Measurements from ENCODE around the gene DNAI2. TPM values are rescaled to one million over a fixed set of nuclear protein-coding genes. Genes with fewer than 3 reads are reported as not detected.

DNAI2 gene
- total RNA-seq, 4 donors from 2014 or later, result not detected

DNA sequence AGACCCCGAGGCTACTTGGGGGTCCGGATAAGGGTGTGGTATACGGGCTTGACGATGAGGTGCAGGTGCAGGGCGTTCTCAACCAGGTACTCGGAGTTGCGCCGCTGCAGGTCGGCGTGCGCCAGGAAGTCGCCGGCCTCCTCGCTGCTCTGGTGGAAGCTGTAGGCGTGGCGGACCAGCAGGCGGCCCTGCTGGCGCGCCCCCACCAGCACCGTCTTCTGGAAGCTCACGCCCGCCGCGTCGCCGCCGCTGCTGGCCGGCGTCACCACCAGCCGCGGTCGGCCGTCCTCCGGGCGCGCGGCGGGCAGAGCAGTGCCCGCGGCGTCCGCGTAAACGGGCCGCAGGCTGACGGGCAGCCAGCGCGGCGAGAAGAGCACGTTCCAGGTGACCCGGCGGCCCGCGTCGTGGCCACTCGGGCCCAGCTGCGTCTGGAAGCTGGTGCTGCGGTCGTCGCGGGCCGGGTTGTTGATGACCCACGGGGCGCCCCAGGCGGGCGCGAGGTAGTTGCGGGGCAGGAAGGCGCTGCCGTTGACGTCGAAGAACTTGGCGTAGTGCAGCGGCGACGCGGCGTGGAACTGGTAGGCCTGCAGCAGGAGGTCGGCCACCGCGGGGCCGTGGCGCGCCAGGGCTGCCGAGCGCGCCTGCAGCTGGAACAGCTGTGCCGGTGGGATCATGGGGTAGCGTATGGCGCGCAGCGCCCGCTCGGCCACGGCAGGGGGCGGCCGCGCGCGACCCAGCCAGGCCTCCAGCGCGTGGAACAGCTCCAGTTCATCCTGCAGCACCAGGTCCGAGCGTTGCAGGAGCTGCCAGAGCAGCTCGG lies 82.8 kb downstream of the DNAI2 start:
- peaks cover 100% of the 10 kb centered on the region for H3K27me3 ChIP-seq
- no peak overlapping the region for H3K27ac ChIP-seq
- WGBS, result 0% methylated on average over 4 of the region's 105 CpGs

GRCh38 chr17:74357466-74357809 lies 83.4 kb downstream of the DNAI2 start:
- no peak overlapping the region for H3K27ac ChIP-seq
- no peak for DNase-seq (ENCODE audit: low spot score in 2 of 2)
- peaks cover 100% of the 10 kb centered on the region for H3K27me3 ChIP-seq
- H3K9me3 ChIP-seq, result no peaks in the 10 kb centered on the region
- H3K4me3 ChIP-seq, result peak overlapping the region; percentile 39
- TF ChIP-seq POLR2A (IDR thresholded peaks at IDR 0.05) (no peak), POLR2AphosphoS5 (IDR thresholded peaks at IDR 0.05) (no peak), EP300 (IDR thresholded peaks at IDR 0.05) (no peak)
- TF ChIP-seq, protein P1, sequence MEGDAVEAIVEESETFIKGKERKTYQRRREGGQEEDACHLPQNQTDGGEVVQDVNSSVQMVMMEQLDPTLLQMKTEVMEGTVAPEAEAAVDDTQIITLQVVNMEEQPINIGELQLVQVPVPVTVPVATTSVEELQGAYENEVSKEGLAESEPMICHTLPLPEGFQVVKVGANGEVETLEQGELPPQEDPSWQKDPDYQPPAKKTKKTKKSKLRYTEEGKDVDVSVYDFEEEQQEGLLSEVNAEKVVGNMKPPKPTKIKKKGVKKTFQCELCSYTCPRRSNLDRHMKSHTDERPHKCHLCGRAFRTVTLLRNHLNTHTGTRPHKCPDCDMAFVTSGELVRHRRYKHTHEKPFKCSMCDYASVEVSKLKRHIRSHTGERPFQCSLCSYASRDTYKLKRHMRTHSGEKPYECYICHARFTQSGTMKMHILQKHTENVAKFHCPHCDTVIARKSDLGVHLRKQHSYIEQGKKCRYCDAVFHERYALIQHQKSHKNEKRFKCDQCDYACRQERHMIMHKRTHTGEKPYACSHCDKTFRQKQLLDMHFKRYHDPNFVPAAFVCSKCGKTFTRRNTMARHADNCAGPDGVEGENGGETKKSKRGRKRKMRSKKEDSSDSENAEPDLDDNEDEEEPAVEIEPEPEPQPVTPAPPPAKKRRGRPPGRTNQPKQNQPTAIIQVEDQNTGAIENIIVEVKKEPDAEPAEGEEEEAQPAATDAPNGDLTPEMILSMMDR (IDR thresholded peaks at IDR 0.05), result no peak
- no peaks in the 10 kb centered on the region for H3K36me3 ChIP-seq
- WGBS, result 18% methylated on average over 2 of the region's 32 CpGs
- peaks cover 12% of the 10 kb centered on the region for H3K4me1 ChIP-seq

More for the DNA sequence above, 82.8 kb downstream of the DNAI2 start:
- DNase-seq (ENCODE audit: low spot score in 2 of 2), result no peak
- Histone ChIP-seq H3K4me1 (peaks cover 13% of the 10 kb centered on the region), H3K9me3 (no peaks in the 10 kb centered on the region), H3K36me3 (no peaks in the 10 kb centered on the region), H3K4me3 (peak overlapping the region; percentile 39)
- no peak for TF ChIP-seq EP300 (IDR thresholded peaks at IDR 0.05)
- TF ChIP-seq POLR2A (IDR thresholded peaks at IDR 0.05), result no peak
- TF ChIP-seq, protein P1 (IDR thresholded peaks at IDR 0.05), result no peak
- TF ChIP-seq POLR2AphosphoS5 (IDR thresholded peaks at IDR 0.05), result no peak

DNA sequence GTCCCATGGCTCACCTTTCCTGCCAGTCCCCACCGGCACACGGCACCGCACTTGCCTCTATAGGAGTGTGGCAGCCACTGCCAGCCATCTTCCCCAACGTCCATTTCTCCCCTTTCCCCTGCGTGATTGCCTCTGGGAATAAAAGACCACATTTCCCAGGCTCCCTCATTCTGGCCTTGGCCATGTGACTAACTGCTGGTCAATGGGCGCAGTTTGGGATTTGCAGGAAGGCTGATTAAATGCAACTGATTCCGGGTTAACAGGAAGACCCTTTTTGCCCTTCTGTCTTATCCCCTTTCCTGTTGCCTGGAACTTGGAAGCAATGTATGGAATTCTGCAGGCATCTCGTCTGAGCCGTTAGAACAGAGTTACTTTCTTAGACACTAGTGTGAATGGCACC lies 84.7 kb downstream of the DNAI2 start:
- no peak for DNase-seq (ENCODE audit: low spot score in 2 of 2)
- Histone ChIP-seq H3K9me3 (no peaks in the 10 kb centered on the region), H3K4me1 (peaks cover 12% of the 10 kb centered on the region), H3K36me3 (no peaks in the 10 kb centered on the region), H3K27ac (no peak overlapping the region), H3K27me3 (peaks cover 92% of the 10 kb centered on the region), H3K4me3 (no peak overlapping the region)
- WGBS, result 82% methylated on average over 9 of the region's 9 CpGs
- TF ChIP-seq POLR2AphosphoS5 (IDR thresholded peaks at IDR 0.05) (no peak), EP300 (IDR thresholded peaks at IDR 0.05) (no peak), POLR2A (IDR thresholded peaks at IDR 0.05) (no peak)
- TF ChIP-seq, protein P1 (IDR thresholded peaks at IDR 0.05), result no peak

GRCh38 chr17:74359916-74360315 lies 85.9 kb downstream of the DNAI2 start:
- DNase-seq (ENCODE audit: low spot score in 2 of 2), result no peak
- Histone ChIP-seq H3K36me3 (no peaks in the 10 kb centered on the region), H3K4me3 (no peak overlapping the region), H3K9me3 (no peaks in the 10 kb centered on the region), H3K27me3 (peaks cover 80% of the 10 kb centered on the region), H3K27ac (no peak overlapping the region), H3K4me1 (peaks cover 12% of the 10 kb centered on the region)
- WGBS, result 56% methylated on average over 9 of the region's 22 CpGs
- no peak for TF ChIP-seq POLR2A (IDR thresholded peaks at IDR 0.05)
- no peak for TF ChIP-seq EP300 (IDR thresholded peaks at IDR 0.05)
- TF ChIP-seq, protein P1 (IDR thresholded peaks at IDR 0.05), result no peak
- TF ChIP-seq POLR2AphosphoS5 (IDR thresholded peaks at IDR 0.05), result no peak

DNA sequence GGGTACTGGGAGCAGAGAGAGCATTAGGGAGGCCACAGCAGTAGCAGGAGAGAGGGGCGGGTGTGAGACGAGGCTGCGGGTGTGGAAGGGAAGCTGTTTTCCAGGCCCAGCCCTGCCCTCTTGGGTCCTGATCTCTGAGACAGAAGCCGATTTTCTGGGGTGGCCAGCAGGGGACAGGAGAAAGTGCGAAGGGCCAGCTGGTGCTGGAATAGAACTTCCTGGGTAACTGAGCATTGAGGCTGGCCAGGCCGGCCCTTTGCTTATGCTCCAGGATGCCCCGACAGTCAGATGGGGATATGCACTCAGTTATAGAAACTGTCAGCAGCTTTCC lies 86.8 kb downstream of the DNAI2 start:
- TF ChIP-seq, protein P1 (IDR thresholded peaks at IDR 0.05), result no peak
- TF ChIP-seq POLR2AphosphoS5 (IDR thresholded peaks at IDR 0.05), result no peak
- TF ChIP-seq EP300 (IDR thresholded peaks at IDR 0.05), result no peak
- TF ChIP-seq POLR2A (IDR thresholded peaks at IDR 0.05), result no peak
- H3K9me3 ChIP-seq, result no peaks in the 10 kb centered on the region
- H3K27ac ChIP-seq, result no peak overlapping the region
- H3K27me3 ChIP-seq, result peaks cover 71% of the 10 kb centered on the region
- WGBS, result 52% methylated on average over 7 of the region's 7 CpGs
- no peaks in the 10 kb centered on the region for H3K36me3 ChIP-seq
- peaks cover 12% of the 10 kb centered on the region for H3K4me1 ChIP-seq
- no peak for DNase-seq (ENCODE audit: low spot score in 2 of 2)
- H3K4me3 ChIP-seq, result no peak overlapping the region
